ENCODE measurements around the gene IP6K1. TPM values are rescaled to one million over a fixed set of nuclear protein-coding genes. Genes with fewer than 3 reads are reported as not detected.

The IP6K1 gene
- total RNA-seq, 2 experiments from 2014 or later, result 35.2 to 40.2 TPM

GRCh38 chr3:49740427-49740826 lies 45.9 kb downstream of the IP6K1 start:
- H3K9me3 Mint-ChIP-seq, result no peaks in the 10 kb centered on the region
- POLR2A ChIA-PET, result interaction anchor here (0.6 kb wide), 1 partner anchor 16 kb away, joined by 3 read pairs; the partner anchor contains the start of gene GMPPB
- no peak for DNase-seq
- no peaks in the 10 kb centered on the region for H3K27me3 Mint-ChIP-seq
- peaks cover 21% of the 10 kb centered on the region for H3K36me3 Mint-ChIP-seq
- H3K4me3 Mint-ChIP-seq, result no peak overlapping the region
- no peak for ATAC-seq (ENCODE audit: low read depth)
- no peak overlapping the region for H3K27ac Mint-ChIP-seq
- peaks cover 3% of the 10 kb centered on the region for H3K4me1 Mint-ChIP-seq

DNA sequence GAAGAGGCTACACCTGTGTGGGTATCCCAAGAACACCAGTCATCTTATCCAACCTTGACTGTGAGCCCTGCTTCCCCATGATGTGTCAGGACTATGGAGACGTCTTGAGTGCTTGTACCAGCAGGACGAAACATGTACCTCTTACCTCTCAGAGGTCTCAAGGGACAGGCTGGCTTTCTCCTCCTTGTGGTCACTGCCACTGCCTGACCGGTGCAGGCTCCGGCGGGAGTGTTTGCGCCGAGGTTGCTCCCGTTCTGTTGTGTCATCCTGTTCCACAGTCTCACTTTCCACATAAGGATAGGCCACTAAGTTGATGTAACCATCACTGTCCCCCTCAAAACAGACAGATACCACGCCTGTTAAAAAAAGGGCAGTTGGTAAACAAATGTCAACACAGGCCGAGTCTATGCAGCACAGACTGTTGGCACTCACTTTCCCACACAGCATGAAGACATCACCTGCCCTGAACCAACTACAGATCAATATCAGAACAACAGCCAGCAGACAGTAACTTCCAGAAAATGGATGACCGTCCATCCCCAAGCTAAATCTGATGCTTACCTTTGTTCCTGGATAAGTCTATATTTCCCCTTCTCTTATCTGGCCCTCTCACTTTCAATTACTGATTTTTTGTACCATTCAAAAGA lies 48.2 kb downstream of the IP6K1 start:
- Mint-ChIP-seq H3K4me1 (peaks cover 3% of the 10 kb centered on the region), H3K27ac (no peak overlapping the region), H3K9me3 (no peaks in the 10 kb centered on the region), H3K4me3 (no peak overlapping the region), H3K27me3 (no peaks in the 10 kb centered on the region), H3K36me3 (peaks cover 16% of the 10 kb centered on the region)
- DNase-seq (no peak), ATAC-seq (ENCODE audit: low read depth) (no peak)
- POLR2A ChIA-PET, result no interaction called here

- Mint-ChIP-seq H3K9me3 (no peaks in the 10 kb centered on the region), H3K27ac (no peak overlapping the region), H3K27me3 (no peaks in the 10 kb centered on the region), H3K36me3 (peaks cover 20% of the 10 kb centered on the region), H3K4me3 (no peak overlapping the region), H3K4me1 (peaks cover 5% of the 10 kb centered on the region)
- ATAC-seq (ENCODE audit: low read depth), result no peak
- DNase-seq, result no peak
- POLR2A ChIA-PET, result interaction anchor here (0.7 kb wide), 1 partner anchor 191 kb away, joined by 4 read pairs; no protein-coding TSS in a partner anchor
Observed at GRCh38 chr3:49734752-49735151, 51.6 kb downstream of the IP6K1 start.

- Mint-ChIP-seq H3K4me1 (peaks cover 3% of the 10 kb centered on the region), H3K4me3 (no peak overlapping the region), H3K27ac (no peak overlapping the region), H3K27me3 (no peaks in the 10 kb centered on the region), H3K9me3 (no peaks in the 10 kb centered on the region), H3K36me3 (peaks cover 17% of the 10 kb centered on the region)
- ATAC-seq (ENCODE audit: low read depth) (no peak), DNase-seq (no peak)
- POLR2A ChIA-PET, result no interaction called here
Observed at GRCh38 chr3:49733551-49733950, 52.8 kb downstream of the IP6K1 start.

- H3K9me3 Mint-ChIP-seq, result no peaks in the 10 kb centered on the region
- H3K27me3 Mint-ChIP-seq, result no peaks in the 10 kb centered on the region
- H3K4me3 Mint-ChIP-seq, result no peak overlapping the region
- peaks cover 2% of the 10 kb centered on the region for H3K4me1 Mint-ChIP-seq
- ATAC-seq (ENCODE audit: low read depth) (no peak), DNase-seq (no peak)
- H3K36me3 Mint-ChIP-seq, result peaks cover 13% of the 10 kb centered on the region
- no peak overlapping the region for H3K27ac Mint-ChIP-seq
- POLR2A ChIA-PET, result no interaction called here
Observed at GRCh38 chr3:49732597-49732996, 53.7 kb downstream of the IP6K1 start.

DNA sequence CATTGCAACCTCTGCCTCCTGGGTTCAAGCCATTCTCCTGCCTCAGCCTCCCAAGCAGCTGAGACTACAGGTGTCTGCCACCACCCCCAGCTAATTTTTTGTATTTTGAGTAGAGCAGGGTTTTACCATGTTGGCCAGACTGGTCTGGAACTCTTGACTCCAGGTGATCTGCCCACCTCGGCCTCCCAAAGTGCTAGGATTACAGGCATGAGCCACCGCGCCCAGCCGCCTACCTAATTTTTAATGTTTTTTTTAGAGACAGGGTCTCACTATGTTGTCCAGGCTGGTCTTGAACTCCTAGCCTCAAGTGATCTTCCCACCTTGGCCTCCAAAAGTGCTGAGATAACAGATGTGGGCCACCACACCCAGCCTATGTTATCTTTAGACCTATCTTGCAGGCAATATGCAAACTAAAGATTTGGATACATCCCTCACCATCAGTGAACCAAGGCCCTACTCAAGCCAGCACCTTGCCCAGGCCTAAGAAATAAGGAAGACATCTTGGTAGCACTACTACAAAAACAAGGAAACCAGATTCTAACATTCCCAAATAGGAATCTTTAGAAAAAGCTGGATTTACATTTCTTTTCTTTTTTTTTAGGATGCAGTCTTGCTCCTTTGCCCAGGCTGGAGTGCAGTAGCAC lies 56.3 kb downstream of the IP6K1 start:
- no peaks in the 10 kb centered on the region for H3K27me3 Mint-ChIP-seq
- no peaks in the 10 kb centered on the region for H3K9me3 Mint-ChIP-seq
- H3K4me1 Mint-ChIP-seq, result peaks cover 3% of the 10 kb centered on the region
- H3K36me3 Mint-ChIP-seq, result peaks cover 6% of the 10 kb centered on the region
- H3K4me3 Mint-ChIP-seq, result no peak overlapping the region
- ATAC-seq (ENCODE audit: low read depth), result no peak
- no peak overlapping the region for H3K27ac Mint-ChIP-seq
- DNase-seq, result no peak
- POLR2A ChIA-PET, result interaction anchor here (0.6 kb wide), 1 partner anchor 570 kb away, joined by 4 read pairs; no protein-coding TSS in a partner anchor

GRCh38 chr3:49727924-49728361 lies 58.4 kb downstream of the IP6K1 start:
- Mint-ChIP-seq H3K36me3 (peaks cover 6% of the 10 kb centered on the region), H3K27ac (no peak overlapping the region), H3K9me3 (no peaks in the 10 kb centered on the region), H3K27me3 (no peaks in the 10 kb centered on the region), H3K4me3 (no peak overlapping the region), H3K4me1 (peaks cover 7% of the 10 kb centered on the region)
- POLR2A ChIA-PET, result no interaction called here
- no peak for ATAC-seq (ENCODE audit: low read depth)
- no peak for DNase-seq

GRCh38 chr3:49727154-49727923 lies 59.0 kb downstream of the IP6K1 start:
- Mint-ChIP-seq H3K36me3 (peaks cover 6% of the 10 kb centered on the region), H3K27me3 (no peaks in the 10 kb centered on the region), H3K9me3 (no peaks in the 10 kb centered on the region), H3K4me1 (peaks cover 13% of the 10 kb centered on the region), H3K27ac (no peak overlapping the region), H3K4me3 (no peak overlapping the region)
- DNase-seq, result no peak
- POLR2A ChIA-PET, result interaction anchor here (0.6 kb wide), 1 partner anchor 43 kb away, joined by 5 read pairs; no protein-coding TSS in a partner anchor
- no peak for ATAC-seq (ENCODE audit: low read depth)

GRCh38 chr3:49725906-49726681 lies 60.2 kb downstream of the IP6K1 start:
- POLR2A ChIA-PET, result interaction anchor here (0.8 kb wide), 1 partner anchor 106 kb away, joined by 3 read pairs; no protein-coding TSS in a partner anchor

GRCh38 chr3:49724586-49724985 lies 61.8 kb downstream of the IP6K1 start:
- Mint-ChIP-seq H3K36me3 (peaks cover 2% of the 10 kb centered on the region), H3K4me1 (peaks cover 13% of the 10 kb centered on the region), H3K27me3 (no peaks in the 10 kb centered on the region), H3K9me3 (no peaks in the 10 kb centered on the region), H3K4me3 (peak overlapping the region; percentile 97), H3K27ac (peak overlapping the region; percentile 96)
- POLR2A ChIA-PET, result interaction anchor here (0.8 to 2.2 kb wide), 6 partner anchors 10 to 184 kb away, joined by 3 to 9 read pairs (median 6); partner anchors contain the start of genes INKA1 and UBA7
- DNase-seq (peak; percentile 41), ATAC-seq (ENCODE audit: low read depth) (no peak)

More at GRCh38 chr3:49725906-49726681, 60.2 kb downstream of the IP6K1 start:
- Mint-ChIP-seq H3K27ac (no peak overlapping the region), H3K9me3 (no peaks in the 10 kb centered on the region), H3K4me1 (peaks cover 13% of the 10 kb centered on the region), H3K4me3 (no peak overlapping the region), H3K36me3 (peaks cover 2% of the 10 kb centered on the region), H3K27me3 (no peaks in the 10 kb centered on the region)
- DNase-seq (no peak), ATAC-seq (ENCODE audit: low read depth) (no peak)

DNA sequence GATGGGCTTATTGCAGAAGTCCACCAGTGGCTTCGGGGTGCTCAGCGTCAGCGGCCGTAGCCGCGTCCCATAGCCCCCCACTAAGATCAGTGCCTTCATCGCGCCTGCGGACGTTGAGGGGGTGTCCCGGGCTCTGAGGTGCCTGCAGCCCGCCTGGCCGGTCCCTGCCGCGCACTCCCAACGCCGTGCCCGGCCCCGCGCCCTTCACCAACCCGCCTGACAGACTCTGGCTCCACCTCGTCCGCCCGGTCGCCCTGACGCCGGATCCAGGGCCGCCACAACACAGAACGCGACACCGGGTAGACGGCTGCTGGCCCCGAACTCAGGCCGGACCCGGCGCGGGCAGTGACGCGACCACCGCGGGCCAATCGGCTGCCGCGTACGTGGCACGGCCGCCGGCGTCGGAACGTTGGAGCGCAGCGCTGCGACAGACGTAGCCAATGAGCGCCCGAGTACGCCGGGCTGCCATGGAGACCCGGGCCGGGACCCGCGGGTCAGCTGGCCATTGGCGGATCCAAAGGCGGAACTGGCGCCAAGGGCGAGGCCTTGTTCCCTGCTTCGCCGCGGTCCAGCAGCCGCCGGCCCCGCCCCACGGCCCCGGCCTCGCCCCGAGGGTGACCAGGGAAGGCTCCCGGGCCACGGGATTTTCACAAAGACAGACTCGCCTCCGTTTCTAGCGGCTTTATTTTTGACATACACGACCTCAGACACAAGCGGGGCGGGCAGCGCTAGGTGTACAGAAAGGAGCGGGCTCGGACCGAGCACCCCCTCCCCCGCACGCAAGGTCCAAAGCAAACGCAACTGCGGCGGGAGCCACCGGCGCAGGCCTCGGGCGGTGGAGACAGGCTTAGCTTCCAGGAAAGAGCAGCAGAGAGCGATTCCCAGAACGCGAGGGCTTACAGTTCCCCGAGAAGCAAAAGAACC lies 62.5 kb downstream of the IP6K1 start, which contains the start of gene GMPPB:
Gene GMPPB, minus strand, starts transcription at position 324 of the 924 bp plus-strand sequence. Its CDS starts 225 bp downstream, at position 99.
- Mint-ChIP-seq H3K27me3 (no peaks in the 10 kb centered on the region), H3K4me3 (peak within 1 kb of the TSS; percentile 97), H3K4me1 (peaks cover 17% of the 10 kb centered on the region), H3K27ac (peak within 1 kb of the TSS; percentile 96), H3K36me3 (peaks cover 2% of the 10 kb centered on the region), H3K9me3 (no peaks in the 10 kb centered on the region)
- POLR2A ChIA-PET, result interaction anchor here (0.5 to 2.2 kb wide), 11 partner anchors 9 to 206 kb away, joined by 3 to 9 read pairs (median 4); partner anchors contain the start of genes INKA1, MON1A and UBA7
- DNase-seq, result peak; percentile 95
- peak; percentile 80 for ATAC-seq (ENCODE audit: low read depth)

- H3K27me3 Mint-ChIP-seq, result no peaks in the 10 kb centered on the region
- DNase-seq, result peak; percentile 68
- H3K4me1 Mint-ChIP-seq, result peaks cover 23% of the 10 kb centered on the region
- peak overlapping the region; percentile 97 for H3K4me3 Mint-ChIP-seq
- peak overlapping the region; percentile 96 for H3K27ac Mint-ChIP-seq
- peaks cover 6% of the 10 kb centered on the region for H3K36me3 Mint-ChIP-seq
- ATAC-seq (ENCODE audit: low read depth), result peak; percentile 22
- H3K9me3 Mint-ChIP-seq, result no peaks in the 10 kb centered on the region
- POLR2A ChIA-PET, result interaction anchor here (0.5 to 2.2 kb wide), 14 partner anchors 8 to 206 kb away, joined by 3 to 9 read pairs (median 4); partner anchors contain the start of genes INKA1, MON1A and UBA7
Observed at GRCh38 chr3:49723296-49723627, 63.1 kb downstream of the IP6K1 start.
